HEK293 (cell line): ENCODE results near the gene COTL1.

Source experiments
- CTCF ChIA-PET: fragments of 350-600 bp; formaldehyde crosslinking; extraction: SDS; loops from one replicate; lab custom pipeline; 2021; ENCODE audit warnings: antibody characterized with exemption; lab: Yijun Ruan, JAX
- POLR2A ChIA-PET: fragments of 300-600 bp; formaldehyde crosslinking; extraction: SDS; loops from one replicate; lab custom pipeline; 2020; ENCODE audit warnings: antibody characterized with exemption, inconsistent platforms; lab: Yijun Ruan, JAX
- H3K27ac ChIP-seq: fragments of 200-500 bp; sonication (Bioruptor generic); 2 replicates; pipeline ENCODE4 v1.5.1; 2014; ENCODE audit warnings: low read depth, low read length, control low read depth, inconsistent platforms; ENCODE audit errors: extremely low read depth
- H3K36me3 ChIP-seq, 2 experiments: fragments of 200-500 bp in 1 of 2; sonication (Bioruptor generic) in 1 of 2; 1 replicate in 1 of 2; 2 replicates in 1 of 2; pipeline ENCODE4 v1.5.1; 2014 to 2017; ENCODE audit warnings: inconsistent platforms in 2 of 2, low read length in 2 of 2; ENCODE audit not compliant: control insufficient read depth in 2 of 2, insufficient read depth in 1 of 2
- H3K4me1 ChIP-seq: fragments of 200-500 bp; sonication (Bioruptor generic); 2 replicates; pipeline ENCODE4 v1.5.1; 2014; ENCODE audit warnings: mild to moderate bottlenecking, low read length, inconsistent platforms; ENCODE audit not compliant: control insufficient read depth, insufficient read depth
- H3K4me3 ChIP-seq: 2 replicates; pipeline ENCODE4 v1.5.1; 2011; ENCODE audit warnings: low read depth, mild to moderate bottlenecking, control low read depth, low read length, moderate library complexity
- H3K9me3 ChIP-seq: fragments of 200-500 bp; sonication (Bioruptor generic); 2 replicates; pipeline ENCODE4 v1.5.1; 2014; ENCODE audit warnings: low read depth, low read length, inconsistent platforms; ENCODE audit not compliant: control insufficient read depth, insufficient read depth
- ATF2 ChIP-seq: fragments of 450-650 bp; formaldehyde crosslinking; IDR thresholded peaks from 2 replicates; pipeline ENCODE4 v1.5.1; 2016; ENCODE audit warnings: missing biosample characterization, missing genetic modification characterization, low read depth
- EGR2 ChIP-seq: fragments of 450-650 bp; formaldehyde crosslinking; IDR thresholded peaks from 2 replicates; pipeline ENCODE4 v1.5.1; 2016; ENCODE audit warnings: low read depth, missing biosample characterization, missing genetic modification characterization
- HIC1 ChIP-seq: fragments of 450-650 bp; formaldehyde crosslinking; IDR thresholded peaks from 2 replicates; pipeline ENCODE4 v1.5.1; 2016; ENCODE audit warnings: missing biosample characterization, missing genetic modification characterization
- HOXD13 ChIP-seq: sonication (generic); formaldehyde crosslinking; IDR thresholded peaks from 2 replicates; pipeline ENCODE4 v1.8.0; 2022; ENCODE audit warnings: missing genetic modification reagents, borderline replicate concordance
- KLF10 ChIP-seq: fragments of 450-650 bp; IDR thresholded peaks from 2 replicates; pipeline ENCODE4 v1.5.1; 2018; ENCODE audit warnings: missing biosample characterization, mild to moderate bottlenecking, missing genetic modification characterization
- MEIS1 ChIP-seq: sonication (generic); formaldehyde crosslinking; IDR thresholded peaks from 2 replicates; pipeline ENCODE4 v1.8.1; 2022; ENCODE audit warnings: missing genetic modification reagents, mild to moderate bottlenecking, borderline replicate concordance
- MZF1 ChIP-seq: fragments of 450-650 bp; formaldehyde crosslinking; IDR thresholded peaks from 2 replicates; pipeline ENCODE4 v1.5.1; 2017; ENCODE audit warnings: missing biosample characterization, missing genetic modification characterization, borderline replicate concordance
- RBAK ChIP-seq: fragments of 450-650 bp; formaldehyde crosslinking; IDR thresholded peaks from 2 replicates; pipeline ENCODE4 v1.5.1; 2016; ENCODE audit warnings: missing biosample characterization, missing genetic modification characterization
- SCRT2 ChIP-seq: fragments of 450-650 bp; formaldehyde crosslinking; IDR thresholded peaks from 2 replicates; pipeline ENCODE4 v1.5.1; 2016; ENCODE audit warnings: missing biosample characterization, missing genetic modification characterization
- SP2 ChIP-seq: fragments of 450-650 bp; formaldehyde crosslinking; IDR thresholded peaks from 2 replicates; pipeline ENCODE4 v1.5.1; 2016; ENCODE audit warnings: missing biosample characterization, missing genetic modification characterization
- ZFHX2 ChIP-seq: fragments of 450-650 bp; formaldehyde crosslinking; conservative IDR thresholded peaks from 2 replicates; pipeline ENCODE4 v1.5.1; 2016; ENCODE audit warnings: missing biosample characterization, missing genetic modification characterization
- ZNF10 ChIP-seq: fragments of 450-650 bp; formaldehyde crosslinking; IDR thresholded peaks from 2 replicates; pipeline ENCODE4 v1.5.1; 2017; ENCODE audit warnings: missing biosample characterization, missing genetic modification characterization
- ZNF157 ChIP-seq: fragments of 450-650 bp; formaldehyde crosslinking; IDR thresholded peaks from 2 replicates; pipeline ENCODE4 v1.5.1; 2016; ENCODE audit warnings: missing biosample characterization, missing genetic modification characterization
- ZNF2 ChIP-seq: fragments of 450-650 bp; formaldehyde crosslinking; IDR thresholded peaks from 2 replicates; pipeline ENCODE4 v1.5.1; 2016; ENCODE audit warnings: missing biosample characterization, missing genetic modification characterization
- ZNF24 ChIP-seq: fragments of 450-650 bp; formaldehyde crosslinking; IDR thresholded peaks from 2 replicates; pipeline ENCODE4 v1.5.1; 2016; ENCODE audit warnings: missing biosample characterization, missing genetic modification characterization
- ZNF302 ChIP-seq: fragments of 450-650 bp; formaldehyde crosslinking; IDR thresholded peaks from 2 replicates; pipeline ENCODE4 v1.5.1; 2016; ENCODE audit warnings: missing biosample characterization, missing genetic modification characterization, low read depth
- ZNF350 ChIP-seq: fragments of 450-650 bp; formaldehyde crosslinking; IDR thresholded peaks from 2 replicates; pipeline ENCODE4 v1.5.0; 2017; ENCODE audit warnings: missing biosample characterization, mild to moderate bottlenecking, missing genetic modification characterization
- ZNF433 ChIP-seq: fragments of 450-650 bp; formaldehyde crosslinking; IDR thresholded peaks from 2 replicates; pipeline ENCODE4 v1.5.1; 2016; ENCODE audit warnings: missing biosample characterization, missing genetic modification characterization, low read depth
- ZNF626 ChIP-seq: fragments of 450-650 bp; sonication (Bioruptor Pico); formaldehyde crosslinking; IDR thresholded peaks from 2 replicates; pipeline ENCODE4 v1.5.1; 2018; ENCODE audit warnings: missing biosample characterization, missing genetic modification characterization, inconsistent platforms
- ZNF692 ChIP-seq: fragments of 450-650 bp; formaldehyde crosslinking; IDR thresholded peaks from 2 replicates; pipeline ENCODE4 v1.5.1; 2016; ENCODE audit warnings: missing biosample characterization, missing genetic modification characterization
- ZSCAN23 ChIP-seq: fragments of 450-650 bp; formaldehyde crosslinking; IDR thresholded peaks from 2 replicates; pipeline ENCODE4 v1.5.1; 2016; ENCODE audit warnings: missing biosample characterization, missing genetic modification characterization

Gene COTL1

GRCh38 chr16:84594725-84595038 lies 23.2 kb downstream of the COTL1 start:
- Histone ChIP-seq H3K27ac (no peak overlapping the region), H3K9me3 (no peaks in the 10 kb centered on the region), H3K4me1 (no peaks in the 10 kb centered on the region), H3K36me3 (peaks cover 0 to 7% of the 10 kb centered on the region in 2 experiments; a peak in 1 of 3 replicates), H3K4me3 (no peak overlapping the region)
- POLR2A ChIA-PET = no interaction called here
- TF ChIP-seq SP2 (tag by site-specific recombination) (no peak), ZFHX2 (tag by site-specific recombination) (peak; percentile 43)
- CTCF ChIA-PET = no interaction called here

- Histone ChIP-seq H3K4me3 (no peak overlapping the region), H3K9me3 (no peaks in the 10 kb centered on the region), H3K27ac (no peak overlapping the region), H3K36me3 (peaks cover 0 to 12% of the 10 kb centered on the region in 2 experiments; a peak in 1 of 3 replicates), H3K4me1 (no peaks in the 10 kb centered on the region)
- TF ChIP-seq SCRT2 (tag by site-specific recombination) (peak; percentile 55; the same call in 1 of the 2 replicates), ZNF302 (tag by site-specific recombination) (no peak), ZNF10 (tag by site-specific recombination) (0 out of 2 replicates have a peak, but pooled peaks have one; percentile 18), HOXD13 (CRISPR knock-in tag) (no peak)
- CTCF ChIA-PET = no interaction called here
- POLR2A ChIA-PET = no interaction called here
Observed at GRCh38 chr16:84593825-84594724, 23.8 kb downstream of the COTL1 start.

- POLR2A ChIA-PET = no interaction called here
- CTCF ChIA-PET = interaction anchor here (0.6 kb wide), 1 partner anchor 111 kb away, joined by 4 read pairs; no protein-coding TSS in a partner anchor
- H3K4me1 ChIP-seq = no peaks in the 10 kb centered on the region
- H3K36me3 ChIP-seq = peaks cover 0 to 12% of the 10 kb centered on the region in 2 experiments; a peak in 1 of 3 replicates
- no peaks in the 10 kb centered on the region for H3K9me3 ChIP-seq
- no peak for TF ChIP-seq RBAK
- no peak for TF ChIP-seq ZNF626
- TF ChIP-seq MEIS1 (CRISPR knock-in tag) = no peak
- no peak for TF ChIP-seq ZSCAN23
- TF ChIP-seq ZNF157 (tag by site-specific recombination) = no peak
- no peak for TF ChIP-seq ZNF433 (tag by site-specific recombination)
- no peak for TF ChIP-seq ATF2
- no peak for TF ChIP-seq ZNF2 (tag by site-specific recombination)
- TF ChIP-seq HIC1 (tag by site-specific recombination) = no peak
- no peak for TF ChIP-seq ZNF24 (tag by site-specific recombination)
- no peak for TF ChIP-seq ZNF302 (tag by site-specific recombination)
- TF ChIP-seq ZNF692 (tag by site-specific recombination) = no peak
- TF ChIP-seq EGR2 (tag by site-specific recombination) = no peak
- no peak for TF ChIP-seq MZF1 (tag by site-specific recombination)
- TF ChIP-seq KLF10 = no peak
- no peak for TF ChIP-seq ZNF350 (tag by site-specific recombination)
- no peak overlapping the region for H3K4me3 ChIP-seq
- no peak overlapping the region for H3K27ac ChIP-seq
Observed at GRCh38 chr16:84592718-84593117, 25.2 kb downstream of the COTL1 start.
